Astrocyte (in vitro differentiated cells and primary cell): ENCODE results near the gene WASF2.

Experiments used
- EZH2 ChIP-seq: IDR thresholded peaks from 2 replicates; pipeline ENCODE4 v1.6.1; 2012; ENCODE audit warnings: mild to moderate bottlenecking, low read length, inconsistent platforms; ENCODE audit not compliant: insufficient read depth
- TF ChIP-seq, protein P1 (sequence below): IDR thresholded peaks from 2 replicates; pipeline ENCODE4 v1.5.1; 2011; ENCODE audit warnings: low read depth, mild to moderate bottlenecking, inconsistent platforms, low read length, moderate library complexity; ENCODE audit not compliant: insufficient read depth

DNA sequence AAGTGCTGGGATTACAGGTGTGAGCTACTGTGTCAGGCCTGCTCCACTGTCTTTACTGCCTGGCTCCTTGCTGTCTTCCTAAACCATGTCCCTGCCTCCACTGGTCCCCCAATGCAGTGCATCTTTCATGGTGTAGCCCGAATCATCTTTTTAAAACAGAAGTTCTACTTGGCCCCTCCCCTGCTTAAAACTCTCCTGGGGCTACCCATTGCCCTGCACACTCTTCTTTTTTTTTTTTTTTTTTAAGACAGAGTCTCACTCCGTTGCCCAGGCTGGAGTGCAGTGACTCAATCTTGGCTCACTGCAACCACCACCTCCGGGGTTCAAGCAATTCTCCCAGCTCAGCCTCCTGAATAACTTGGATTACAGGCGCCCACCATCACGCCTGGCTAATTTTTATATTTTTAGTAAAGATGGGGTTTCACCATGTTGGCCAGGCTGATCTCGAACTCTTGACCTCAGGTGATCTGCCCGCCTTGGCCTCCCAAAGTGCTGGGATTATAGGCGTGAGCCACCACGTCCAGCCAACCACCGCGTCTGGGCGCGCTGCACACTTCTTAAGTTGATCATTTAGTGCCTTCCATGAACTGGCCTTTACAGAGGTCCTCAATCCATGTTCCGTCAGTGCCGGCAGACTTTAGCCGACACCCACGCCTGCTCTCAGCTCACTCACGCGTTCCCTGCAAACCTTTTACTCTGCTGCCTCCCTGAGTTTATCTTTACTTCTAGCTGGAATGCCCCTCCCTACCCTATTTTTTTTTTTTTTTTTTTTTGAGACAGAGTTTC lies 117.8 kb downstream of the WASF2 start:
- TF ChIP-seq EZH2 = no peak
- TF ChIP-seq, protein P1, sequence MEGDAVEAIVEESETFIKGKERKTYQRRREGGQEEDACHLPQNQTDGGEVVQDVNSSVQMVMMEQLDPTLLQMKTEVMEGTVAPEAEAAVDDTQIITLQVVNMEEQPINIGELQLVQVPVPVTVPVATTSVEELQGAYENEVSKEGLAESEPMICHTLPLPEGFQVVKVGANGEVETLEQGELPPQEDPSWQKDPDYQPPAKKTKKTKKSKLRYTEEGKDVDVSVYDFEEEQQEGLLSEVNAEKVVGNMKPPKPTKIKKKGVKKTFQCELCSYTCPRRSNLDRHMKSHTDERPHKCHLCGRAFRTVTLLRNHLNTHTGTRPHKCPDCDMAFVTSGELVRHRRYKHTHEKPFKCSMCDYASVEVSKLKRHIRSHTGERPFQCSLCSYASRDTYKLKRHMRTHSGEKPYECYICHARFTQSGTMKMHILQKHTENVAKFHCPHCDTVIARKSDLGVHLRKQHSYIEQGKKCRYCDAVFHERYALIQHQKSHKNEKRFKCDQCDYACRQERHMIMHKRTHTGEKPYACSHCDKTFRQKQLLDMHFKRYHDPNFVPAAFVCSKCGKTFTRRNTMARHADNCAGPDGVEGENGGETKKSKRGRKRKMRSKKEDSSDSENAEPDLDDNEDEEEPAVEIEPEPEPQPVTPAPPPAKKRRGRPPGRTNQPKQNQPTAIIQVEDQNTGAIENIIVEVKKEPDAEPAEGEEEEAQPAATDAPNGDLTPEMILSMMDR = no peak
